Muscle layer of duodenum (tissue), 2 donors: Measurements from ENCODE around the gene WDR19.
"Not testable (repeated sequence)": the region's sequence is repeated elsewhere in the genome, so short reads cannot be mapped to it uniquely, and the experiment has no call there.

Source experiments
- H3K27ac ChIP-seq: one replicate; pipeline ENCODE4 v1.7.0; 2013; ENCODE audit warnings: mild to moderate bottlenecking, low read length
- H3K27me3 ChIP-seq: one replicate; pipeline ENCODE4 v1.7.0; 2013; ENCODE audit warnings: low read depth, mild to moderate bottlenecking, control low read depth, low read length
- H3K36me3 ChIP-seq, 2 donors: one replicate each; pipeline ENCODE4 v1.7.0; 2013; ENCODE audit warnings: low read length in 2 of 2, control low read depth in 1 of 2, mild to moderate bottlenecking in 1 of 2; ENCODE audit not compliant: insufficient read depth in 2 of 2, control insufficient read depth in 1 of 2
- H3K4me1 ChIP-seq, 2 donors: one replicate each; pipeline ENCODE4 v1.7.0; 2013; ENCODE audit warnings: low read length in 2 of 2, mild to moderate bottlenecking in 2 of 2, control low read depth in 1 of 2, moderate library complexity in 1 of 2; ENCODE audit not compliant: insufficient read depth in 2 of 2, control insufficient read depth in 1 of 2
- H3K4me3 ChIP-seq, 2 donors: one replicate each; pipeline ENCODE4 v1.7.0; 2013; ENCODE audit warnings: low read length in 2 of 2, low read depth in 1 of 2, mild to moderate bottlenecking in 1 of 2
- H3K9me3 ChIP-seq, 2 donors: one replicate each; pipeline ENCODE4 v1.7.0; 2013; ENCODE audit warnings: low read length in 2 of 2, control low read depth in 1 of 2, mild to moderate bottlenecking in 1 of 2; ENCODE audit not compliant: control insufficient read depth in 1 of 2
- donor health status: healthy.

WDR19 gene

GRCh38 chr4:39274503-39274902 lies 92.2 kb downstream of the WDR19 start:
- no peaks in the 10 kb centered on the region for H3K9me3 ChIP-seq
- no peak overlapping the region for H3K4me3 ChIP-seq
- no peaks in the 10 kb centered on the region for H3K27me3 ChIP-seq
- no peaks in the 10 kb centered on the region for H3K4me1 ChIP-seq
- H3K27ac ChIP-seq: no peak overlapping the region
- peaks cover 35 to 71% of the 10 kb centered on the region in 2 donors for H3K36me3 ChIP-seq

- H3K27me3 ChIP-seq, H3K9me3 ChIP-seq, H3K4me3 ChIP-seq, H3K27ac ChIP-seq, H3K4me1 ChIP-seq: not testable (repeated sequence)
- peaks cover 30 to 63% of the 10 kb centered on the region in 2 donors for H3K36me3 ChIP-seq
Measured at GRCh38 chr4:39277661-39278060, 95.3 kb downstream of the WDR19 start.

- Histone ChIP-seq H3K36me3 (peaks cover 22 to 55% of the 10 kb centered on the region in 2 donors), H3K27ac (no peak overlapping the region), H3K9me3 (no peaks in the 10 kb centered on the region), H3K4me3 (no peak overlapping the region), H3K27me3 (no peaks in the 10 kb centered on the region), H3K4me1 (no peaks in the 10 kb centered on the region)
Measured at GRCh38 chr4:39278476-39278875, 96.1 kb downstream of the WDR19 start.

GRCh38 chr4:39279416-39279815 lies 97.1 kb downstream of the WDR19 start:
- Histone ChIP-seq H3K36me3 (peaks cover 18 to 46% of the 10 kb centered on the region in 2 donors), H3K9me3 (no peaks in the 10 kb centered on the region), H3K27me3 (no peaks in the 10 kb centered on the region), H3K4me3 (no peak overlapping the region), H3K27ac (no peak overlapping the region), H3K4me1 (no peaks in the 10 kb centered on the region)

- Histone ChIP-seq H3K27ac (no peak overlapping the region), H3K27me3 (no peaks in the 10 kb centered on the region), H3K36me3 (peaks cover 18 to 33% of the 10 kb centered on the region in 2 donors)
Measured at GRCh38 chr4:39280770-39281169, 98.4 kb downstream of the WDR19 start.

GRCh38 chr4:39285111-39285795 lies 102.9 kb downstream of the WDR19 start:
- Histone ChIP-seq H3K4me3 (no peak overlapping the region), H3K36me3 (peaks cover 30 to 38% of the 10 kb centered on the region in 2 donors), H3K9me3 (no peaks in the 10 kb centered on the region), H3K27me3 (no peaks in the 10 kb centered on the region), H3K4me1 (no peaks in the 10 kb centered on the region), H3K27ac (no peak overlapping the region)

More at GRCh38 chr4:39280770-39281169, 98.4 kb downstream of the WDR19 start:
- Histone ChIP-seq H3K4me3 (no peak overlapping the region), H3K4me1 (no peaks in the 10 kb centered on the region), H3K9me3 (no peaks in the 10 kb centered on the region)

- Histone ChIP-seq H3K36me3 (peaks cover 30 to 40% of the 10 kb centered on the region in 2 donors), H3K4me3 (no peak overlapping the region), H3K9me3 (no peaks in the 10 kb centered on the region), H3K27ac (no peak overlapping the region), H3K27me3 (no peaks in the 10 kb centered on the region), H3K4me1 (no peaks in the 10 kb centered on the region)
Measured at GRCh38 chr4:39285853-39286252, 103.5 kb downstream of the WDR19 start.

GRCh38 chr4:39286263-39286662 lies 103.9 kb downstream of the WDR19 start:
- no peaks in the 10 kb centered on the region for H3K27me3 ChIP-seq
- H3K4me1 ChIP-seq: no peaks in the 10 kb centered on the region
- H3K36me3 ChIP-seq: peaks cover 31 to 44% of the 10 kb centered on the region in 2 donors

GRCh38 chr4:39287223-39287622 lies 104.9 kb downstream of the WDR19 start:
- H3K9me3 ChIP-seq: no peaks in the 10 kb centered on the region
- H3K36me3 ChIP-seq: peaks cover 38 to 53% of the 10 kb centered on the region in 2 donors
- H3K4me3 ChIP-seq: no peak overlapping the region
- H3K27me3 ChIP-seq: no peaks in the 10 kb centered on the region
- H3K27ac ChIP-seq: no peak overlapping the region
- H3K4me1 ChIP-seq: no peaks in the 10 kb centered on the region

More at GRCh38 chr4:39286263-39286662, 103.9 kb downstream of the WDR19 start:
- no peak overlapping the region for H3K4me3 ChIP-seq
- no peaks in the 10 kb centered on the region for H3K9me3 ChIP-seq
- H3K27ac ChIP-seq: no peak overlapping the region

- Histone ChIP-seq H3K36me3 (peaks cover 52 to 62% of the 10 kb centered on the region in 2 donors), H3K9me3 (no peaks in the 10 kb centered on the region), H3K4me3 (no peak overlapping the region), H3K4me1 (no peaks in the 10 kb centered on the region), H3K27ac (no peak overlapping the region), H3K27me3 (no peaks in the 10 kb centered on the region)
Measured at GRCh38 chr4:39291686-39292085, 109.4 kb downstream of the WDR19 start.

- peaks cover 53 to 55% of the 10 kb centered on the region in 2 donors for H3K36me3 ChIP-seq
- H3K27me3 ChIP-seq, H3K27ac ChIP-seq, H3K4me1 ChIP-seq, H3K9me3 ChIP-seq, H3K4me3 ChIP-seq: not testable (repeated sequence)
Measured at GRCh38 chr4:39292433-39292832, 110.1 kb downstream of the WDR19 start.

GRCh38 chr4:39295784-39296183 lies 113.5 kb downstream of the WDR19 start:
- Histone ChIP-seq H3K4me1 (no peaks in the 10 kb centered on the region), H3K27me3 (no peaks in the 10 kb centered on the region), H3K9me3 (no peaks in the 10 kb centered on the region), H3K27ac (no peak overlapping the region), H3K4me3 (no peak overlapping the region), H3K36me3 (peaks cover 50 to 56% of the 10 kb centered on the region in 2 donors)
